GM21529 (cell line): ENCODE results near the gene PLBD2.

Experiments used
- ATAC-seq: cut with Tn5 transposase; IDR thresholded peaks from one replicate; pipeline ENCODE4 v1.9.1; 2021; ENCODE audit not compliant: unreplicated experiment

The PLBD2 gene

DNA sequence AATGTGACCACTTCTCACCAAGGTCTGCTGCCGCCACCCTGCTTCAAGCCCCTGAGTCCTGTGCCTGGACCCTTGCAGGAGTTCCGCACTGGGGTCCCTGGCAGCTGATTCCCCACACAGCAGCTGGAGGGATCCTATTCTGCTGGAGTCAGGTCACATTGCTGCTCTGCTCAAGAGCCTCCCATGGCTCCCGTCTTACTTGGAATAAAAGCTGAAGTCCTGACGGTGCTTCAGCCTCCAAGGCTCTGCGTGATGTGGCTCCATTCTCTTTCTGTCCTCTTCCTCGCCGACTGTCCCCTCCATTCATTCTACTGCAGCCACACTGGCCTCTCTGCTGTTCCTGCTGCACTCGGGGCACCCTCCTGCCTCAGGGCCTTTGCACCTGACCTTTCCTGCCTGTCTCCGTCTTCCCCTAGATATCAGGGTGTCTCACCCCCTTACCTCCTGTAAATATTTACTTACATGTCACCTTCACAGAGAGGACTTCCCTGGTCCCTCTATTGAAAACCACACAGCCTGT, 56.2 kb downstream of the PLBD2 start:
- no peak for ATAC-seq

DNA sequence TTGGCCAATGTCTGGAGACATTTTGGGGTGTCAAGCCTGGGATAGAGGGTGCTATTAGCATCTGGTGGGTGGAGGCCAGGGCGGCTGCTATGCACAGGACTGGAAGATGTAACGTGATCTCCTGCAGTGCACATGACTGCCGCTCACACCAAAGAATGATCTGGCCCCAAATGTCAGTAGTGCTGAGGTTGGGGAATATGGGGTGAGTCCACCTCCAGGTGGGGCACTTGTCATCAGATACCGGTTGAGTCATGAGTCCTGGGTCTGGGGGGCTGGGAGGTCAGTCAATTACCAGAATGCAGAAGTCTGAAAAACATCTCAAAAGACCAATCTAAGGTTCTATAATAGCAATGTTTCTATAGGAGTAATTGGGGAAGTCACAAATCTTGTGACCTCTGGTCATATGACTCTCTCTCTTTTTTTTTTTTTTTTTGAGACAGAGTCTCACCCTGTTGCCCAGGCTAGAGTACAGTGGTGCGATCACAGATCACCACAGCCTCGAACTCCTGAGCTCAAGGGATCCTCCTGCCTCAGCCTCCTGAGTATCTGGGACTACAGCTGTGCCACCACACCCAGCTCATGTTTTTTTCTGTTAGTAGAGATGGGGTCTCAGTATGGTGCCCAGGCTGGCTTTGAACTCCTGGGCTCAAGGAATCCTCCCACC, 57.8 kb downstream of the PLBD2 start:
- ATAC-seq = no peak

DNA sequence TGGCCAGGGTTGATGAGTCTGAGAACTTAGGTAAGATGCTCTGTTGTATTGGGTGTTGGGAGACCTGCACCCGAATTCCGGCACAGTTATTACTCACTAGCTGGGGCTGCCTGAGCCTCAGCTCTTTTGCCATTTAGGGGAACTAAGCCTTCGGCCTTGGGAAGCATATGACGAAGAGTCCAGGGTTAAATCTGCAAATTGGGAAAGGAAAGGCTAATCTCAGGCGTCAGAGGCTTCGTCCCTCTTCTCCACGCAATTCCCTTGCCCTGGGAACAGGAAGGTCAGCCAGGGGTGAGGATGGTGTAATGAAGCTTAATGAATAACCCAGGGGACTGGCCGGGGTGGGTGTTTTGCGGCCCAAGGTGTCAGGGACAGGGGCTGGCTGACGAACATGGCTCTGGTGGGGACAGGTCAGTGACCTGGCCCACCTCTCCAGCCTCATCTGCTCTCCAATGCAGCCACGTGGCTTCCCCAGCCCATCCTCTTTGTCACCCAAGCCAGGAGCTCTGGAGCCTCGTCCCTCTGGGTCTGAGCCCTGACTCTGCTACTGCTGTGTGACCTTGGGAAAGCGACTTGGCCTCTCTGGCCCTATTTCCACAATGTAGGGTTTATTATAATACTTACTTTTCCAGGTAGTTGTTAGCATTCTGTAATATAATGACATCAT, 60.0 kb downstream of the PLBD2 start:
- ATAC-seq = no peak

DNA sequence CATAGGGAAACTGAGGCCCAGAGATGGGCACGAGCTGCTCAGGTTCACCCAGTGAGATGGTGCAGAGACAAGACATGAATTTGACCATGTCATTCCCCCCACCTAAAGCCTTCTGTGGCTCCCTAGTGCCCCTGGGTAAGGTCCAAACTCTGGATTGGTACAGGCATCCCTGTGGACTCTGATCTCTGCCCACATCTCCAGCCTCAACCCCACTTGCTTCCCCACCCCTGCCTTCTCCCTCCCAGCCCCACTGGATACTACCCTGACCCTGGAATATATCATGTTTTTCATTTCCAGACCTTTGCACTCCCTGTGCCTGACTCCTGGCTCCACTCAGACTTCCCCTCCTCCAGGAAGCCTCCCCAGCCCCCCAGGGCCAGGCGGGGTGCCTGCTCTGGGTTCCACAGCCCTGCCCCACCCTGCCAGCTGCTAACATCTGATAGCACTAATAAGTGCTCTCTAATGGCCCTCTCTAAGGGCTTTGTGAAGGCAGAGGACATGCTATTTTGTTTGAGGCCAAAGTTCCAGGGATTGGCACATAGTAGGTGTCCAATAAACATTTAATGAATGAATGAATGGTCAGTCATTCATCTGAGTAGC, 62.7 kb downstream of the PLBD2 start:
- ATAC-seq = no peak

DNA sequence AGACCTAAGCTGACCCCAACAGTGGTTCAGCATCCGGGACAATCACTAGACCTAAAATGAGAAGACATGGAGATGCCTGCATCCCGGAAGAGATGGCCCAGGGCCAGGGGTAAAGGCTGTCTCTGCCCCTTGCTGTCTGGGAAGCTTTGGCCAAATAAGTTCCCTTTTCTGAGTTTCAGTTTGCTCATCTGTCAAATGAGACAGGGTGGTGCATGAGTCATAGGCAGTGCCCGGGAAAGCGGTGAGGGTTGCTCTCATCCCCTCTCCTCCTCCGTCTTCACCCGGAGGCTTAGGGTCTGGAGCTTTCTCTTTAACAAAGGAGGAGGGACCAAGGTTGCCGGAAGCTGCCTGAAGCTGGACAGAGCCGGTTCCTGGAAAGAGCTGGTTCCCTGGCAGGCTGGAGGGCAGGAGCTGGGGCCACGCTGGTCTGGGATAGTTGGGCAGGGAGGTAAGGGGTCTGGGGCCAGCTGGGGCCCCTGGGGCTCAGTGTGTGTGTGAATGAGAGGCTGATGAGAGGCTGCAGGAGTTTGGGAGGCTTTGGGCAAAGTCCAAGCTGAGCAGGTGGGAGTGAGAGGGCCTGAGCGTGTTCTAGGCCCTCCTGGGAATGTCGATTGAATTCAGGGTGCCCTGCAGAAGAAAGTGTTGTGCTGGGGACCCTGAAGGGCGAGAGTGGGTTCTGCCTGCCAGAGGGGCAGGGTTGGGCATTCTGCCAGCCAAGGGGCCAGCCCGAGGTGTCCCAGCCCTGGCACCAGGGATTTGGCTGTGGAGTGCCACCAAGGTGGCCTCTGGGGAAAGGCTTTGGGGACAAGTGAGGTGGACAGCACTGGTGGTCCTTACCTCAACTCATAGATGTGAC, 63.9 kb downstream of the PLBD2 start, which contains the start of gene SDSL:
SDSL (plus strand) TSS at position 351 of the 856 bp plus-strand sequence. CDS start 5,603 bp downstream, outside the sequence.
- ATAC-seq = peak; percentile 91

DNA sequence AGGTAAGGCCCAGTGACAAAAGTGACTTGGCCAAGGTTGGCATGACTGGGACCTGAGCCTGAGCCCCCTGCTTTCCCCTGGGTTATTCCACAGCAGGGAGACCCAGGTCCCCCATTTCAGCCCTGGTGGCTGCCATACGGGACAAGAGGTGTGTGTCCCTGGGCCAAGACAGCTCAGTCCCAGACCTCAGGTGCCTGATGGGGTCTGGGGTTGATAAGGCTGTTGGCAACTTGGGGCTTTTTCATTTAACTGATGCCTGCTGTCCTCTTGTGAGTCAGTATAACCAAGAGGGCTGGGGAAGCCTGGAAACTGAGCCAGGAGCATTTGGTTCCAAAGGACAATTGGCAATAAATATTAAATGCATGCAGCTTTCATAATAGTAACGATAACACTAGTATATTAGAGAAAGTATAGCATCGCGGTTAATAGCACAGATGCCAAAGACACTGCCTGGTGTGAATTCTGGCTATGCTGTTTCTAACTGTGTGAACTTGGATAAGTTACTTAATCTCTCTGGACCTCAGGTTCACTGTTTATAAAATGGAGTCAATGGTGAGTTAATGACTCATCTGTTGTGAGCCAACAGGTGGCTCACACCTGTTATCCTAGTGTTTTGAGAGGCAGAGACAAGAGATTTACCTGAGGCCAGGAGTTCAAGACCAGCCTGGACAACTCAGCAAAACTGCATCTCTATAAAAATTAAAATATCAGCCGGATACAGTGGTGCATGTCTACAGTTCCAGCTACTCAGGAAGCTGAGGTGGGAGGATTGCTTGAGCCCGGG, 64.7 kb downstream of the PLBD2 start:
- ATAC-seq = no peak

DNA sequence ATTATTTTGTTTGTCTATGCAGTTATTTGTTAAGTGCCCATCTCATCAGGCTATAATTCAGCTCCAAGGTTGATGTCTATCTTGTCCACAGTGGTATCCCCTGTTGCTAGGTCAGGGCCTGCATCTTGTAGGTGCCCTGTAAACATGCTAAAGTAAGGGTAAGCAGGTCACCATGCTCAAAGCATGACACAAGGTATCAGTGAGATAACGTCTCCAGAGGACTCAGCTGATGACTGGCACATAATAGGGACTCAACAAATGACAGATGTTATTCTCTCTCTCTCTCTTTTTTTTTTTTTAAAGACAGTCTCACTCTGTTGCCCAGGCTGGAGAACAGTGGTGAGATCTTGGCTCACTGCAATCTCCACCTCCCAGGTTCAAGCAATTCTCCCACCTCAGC, 66.1 kb downstream of the PLBD2 start:
- ATAC-seq = no peak

DNA sequence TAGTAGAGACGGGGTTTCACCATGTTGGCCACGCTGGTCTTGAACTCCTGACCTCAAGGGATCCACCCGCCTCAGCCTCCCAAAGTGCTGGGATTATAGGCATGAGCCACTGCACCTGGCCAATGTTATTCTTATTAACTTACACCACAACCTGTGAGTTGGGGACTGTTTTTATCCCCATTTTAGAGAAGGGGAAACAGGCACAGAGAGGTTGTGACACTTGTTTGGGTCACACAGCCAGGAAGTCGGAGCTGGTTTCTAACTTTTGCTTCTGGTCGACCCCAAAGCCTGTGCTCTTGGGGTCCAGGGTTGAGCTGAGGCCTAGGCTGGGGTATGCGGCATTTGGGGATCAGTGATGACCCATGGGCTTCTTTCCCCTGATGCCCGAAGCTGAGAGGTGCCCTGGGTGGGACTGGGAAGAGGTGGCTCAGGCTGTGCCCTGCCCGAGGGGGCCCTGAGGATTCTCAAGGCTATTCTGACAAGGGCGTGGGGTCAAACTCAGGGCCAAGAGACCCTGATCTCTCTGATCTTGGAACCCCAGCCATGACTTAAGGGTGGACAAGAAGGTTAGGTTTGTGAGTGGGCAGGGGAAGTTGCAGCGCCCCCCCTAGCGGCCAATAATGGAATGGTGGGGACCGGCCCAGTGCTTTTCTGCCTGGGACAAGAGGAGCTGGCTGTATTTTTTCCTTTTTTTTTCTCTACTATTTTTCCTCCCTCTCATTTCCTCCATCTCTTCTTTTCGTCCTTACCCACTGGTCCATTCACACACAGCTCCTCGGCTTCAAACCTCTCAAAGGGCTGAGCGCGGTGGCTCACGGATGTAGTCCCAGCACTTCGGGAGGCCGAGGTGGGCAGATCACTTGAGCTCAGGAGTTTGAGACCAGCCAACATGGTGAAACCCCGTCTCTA, 66.8 kb downstream of the PLBD2 start:
- ATAC-seq = no peak

DNA sequence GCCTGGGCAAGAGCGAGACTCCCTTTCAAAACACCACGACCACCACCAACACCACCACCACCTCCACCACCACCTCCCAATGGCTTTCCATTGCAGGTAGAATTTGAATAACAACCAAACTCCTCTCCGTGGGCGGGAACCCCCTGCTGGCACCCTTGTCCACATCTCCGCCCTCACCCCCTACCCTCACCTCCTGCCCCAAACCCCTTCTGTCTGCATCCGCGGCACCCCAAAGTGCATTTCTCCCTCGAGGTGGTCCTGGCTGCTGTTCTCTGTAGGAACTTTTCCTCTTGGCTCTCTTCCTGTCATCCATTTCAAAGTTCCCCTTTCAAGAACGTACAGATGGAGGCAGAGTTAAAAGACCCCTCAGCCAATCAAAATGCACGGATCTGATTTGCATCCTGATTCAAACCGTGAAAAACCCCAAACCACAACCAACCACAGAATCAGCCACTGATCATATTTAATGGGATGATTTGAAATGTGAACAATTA, 67.6 kb downstream of the PLBD2 start:
- no peak for ATAC-seq

DNA sequence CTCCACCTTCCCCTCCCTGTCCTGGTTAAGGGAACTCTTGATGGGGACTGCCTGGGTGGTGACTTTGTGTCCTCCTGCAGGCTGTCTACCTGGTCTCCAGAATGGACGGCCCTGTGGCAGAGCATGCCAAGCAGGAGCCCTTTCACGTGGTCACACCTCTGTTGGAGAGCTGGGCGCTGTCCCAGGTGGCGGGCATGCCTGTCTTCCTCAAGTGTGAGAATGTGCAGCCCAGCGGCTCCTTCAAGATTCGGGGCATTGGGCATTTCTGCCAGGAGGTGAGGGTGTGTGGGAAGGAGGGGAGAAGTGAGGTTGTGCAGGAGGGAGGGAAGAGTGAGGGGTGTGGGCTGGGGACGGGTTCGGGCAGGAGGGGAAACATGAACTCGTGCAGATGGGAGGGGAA, 69.5 kb downstream of the PLBD2 start:
- ATAC-seq = no peak

DNA sequence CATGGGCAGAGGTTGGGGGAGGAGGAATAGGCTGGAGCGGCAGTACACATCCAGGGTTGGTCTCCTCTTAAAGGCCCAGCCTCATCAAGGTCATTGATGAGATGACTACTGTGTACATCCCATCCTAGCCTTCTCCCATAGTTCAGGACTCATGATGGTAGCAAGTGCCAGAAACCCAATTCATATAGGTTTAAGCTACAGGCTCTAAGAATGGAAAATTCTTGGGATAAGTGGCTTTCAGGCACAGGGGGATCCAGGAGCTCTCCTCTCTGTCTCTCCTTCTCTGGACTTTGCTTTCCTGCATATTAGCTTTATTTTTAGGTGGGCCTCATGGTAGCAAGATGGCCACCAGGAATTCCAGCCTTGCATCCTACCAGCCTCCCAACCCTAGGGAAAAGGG, 70.1 kb downstream of the PLBD2 start:
- ATAC-seq = no peak

DNA sequence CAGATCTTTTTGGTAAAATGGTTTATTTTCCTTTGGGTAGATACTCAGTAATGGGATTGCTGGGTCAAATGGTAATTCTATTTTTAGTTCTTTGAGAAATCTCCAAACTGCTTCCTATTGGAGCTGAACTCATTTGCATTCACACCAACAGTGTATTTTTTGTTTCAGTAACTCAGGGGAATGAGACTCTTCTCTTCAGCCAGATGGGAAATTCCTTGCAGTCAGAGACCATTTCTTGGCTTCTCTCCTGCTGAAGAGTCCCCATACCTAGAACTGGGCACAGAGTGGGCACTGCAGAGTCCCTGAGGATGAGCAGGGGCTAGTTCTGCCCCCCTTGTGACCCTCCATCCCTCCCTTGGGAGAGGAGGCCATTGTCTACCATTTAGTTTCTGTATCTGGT, 74.6 kb downstream of the PLBD2 start:
- no peak for ATAC-seq

DNA sequence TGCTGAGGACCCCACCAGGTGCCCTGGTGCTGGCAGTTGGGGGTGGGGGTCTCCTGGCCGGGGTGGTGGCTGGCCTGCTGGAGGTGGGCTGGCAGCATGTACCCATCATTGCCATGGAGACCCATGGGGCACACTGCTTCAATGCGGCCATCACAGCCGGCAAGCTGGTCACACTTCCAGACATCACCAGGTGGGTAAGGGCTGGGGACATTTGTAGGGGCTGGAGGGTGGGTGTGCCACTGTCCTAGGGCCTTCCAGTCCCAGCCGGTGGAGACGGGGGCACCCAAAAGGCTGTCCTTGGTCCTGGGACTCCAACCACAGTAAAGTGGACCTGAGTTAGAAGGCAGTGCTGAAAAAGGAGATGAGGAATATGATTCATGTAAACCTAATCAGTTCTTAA, 77.0 kb downstream of the PLBD2 start:
- ATAC-seq = no peak

DNA sequence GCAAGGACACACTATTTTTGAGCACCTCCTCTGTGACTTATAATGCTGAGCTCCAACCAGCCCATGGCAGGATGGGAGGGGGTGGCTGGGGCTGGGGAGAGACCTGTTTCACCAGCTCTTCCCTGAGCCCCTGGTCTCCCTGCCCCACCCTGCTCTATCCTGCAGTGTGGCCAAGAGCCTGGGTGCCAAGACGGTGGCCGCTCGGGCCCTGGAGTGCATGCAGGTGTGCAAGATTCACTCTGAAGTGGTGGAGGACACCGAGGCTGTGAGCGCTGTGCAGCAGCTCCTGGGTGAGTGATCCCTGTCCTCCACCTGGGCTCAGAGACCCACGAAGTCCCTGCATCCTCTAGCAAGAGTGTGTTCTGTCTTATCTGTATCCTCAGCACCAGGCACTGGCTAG, 78.2 kb downstream of the PLBD2 start:
- ATAC-seq = no peak

DNA sequence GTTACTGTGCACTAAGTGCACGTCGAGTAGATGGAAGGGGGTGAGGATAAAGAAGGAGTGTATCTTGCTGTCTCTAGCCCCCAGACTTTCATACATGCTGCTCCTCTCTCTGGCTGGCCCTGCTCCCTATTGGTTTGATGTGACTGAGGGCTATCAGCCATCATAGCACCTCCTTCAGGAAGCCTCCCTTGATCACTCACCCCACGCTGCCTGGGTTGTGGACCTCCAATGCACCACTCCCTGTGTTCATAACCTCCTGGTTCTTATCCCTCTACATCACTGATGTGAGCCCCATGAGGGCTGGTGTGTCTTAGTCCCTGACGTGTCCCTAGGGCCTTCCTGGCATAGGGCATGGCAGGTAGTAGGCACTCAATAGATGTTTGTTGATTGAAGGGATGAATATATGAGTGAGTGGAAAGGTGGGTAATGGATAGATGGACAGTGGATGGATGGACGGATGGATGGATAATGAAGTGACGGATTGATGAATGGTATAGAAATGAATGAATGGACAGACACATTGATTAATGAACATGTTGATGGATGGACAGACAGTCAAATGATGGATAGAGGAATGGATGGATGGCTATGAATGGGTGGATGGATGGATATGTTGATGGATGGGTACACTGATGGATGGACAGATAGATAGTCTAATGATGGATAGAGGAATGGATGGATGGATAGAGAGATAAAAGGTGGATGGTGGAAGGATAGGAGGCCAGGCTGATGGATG, 78.8 kb downstream of the PLBD2 start:
- no peak for ATAC-seq

DNA sequence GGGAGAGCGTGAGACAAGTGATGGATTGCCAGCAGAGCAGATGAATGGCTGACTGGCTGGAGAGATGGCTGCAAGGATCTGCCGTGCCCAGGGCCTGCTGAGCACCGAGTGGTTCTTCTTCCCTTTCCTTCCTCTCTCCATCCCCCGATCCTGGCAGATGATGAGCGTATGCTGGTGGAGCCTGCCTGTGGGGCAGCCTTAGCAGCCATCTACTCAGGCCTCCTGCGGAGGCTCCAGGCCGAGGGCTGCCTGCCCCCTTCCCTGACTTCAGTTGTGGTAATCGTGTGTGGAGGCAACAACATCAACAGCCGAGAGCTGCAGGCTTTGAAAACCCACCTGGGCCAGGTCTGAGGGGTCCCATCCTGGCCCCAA, 79.3 kb downstream of the PLBD2 start:
- no peak for ATAC-seq

DNA sequence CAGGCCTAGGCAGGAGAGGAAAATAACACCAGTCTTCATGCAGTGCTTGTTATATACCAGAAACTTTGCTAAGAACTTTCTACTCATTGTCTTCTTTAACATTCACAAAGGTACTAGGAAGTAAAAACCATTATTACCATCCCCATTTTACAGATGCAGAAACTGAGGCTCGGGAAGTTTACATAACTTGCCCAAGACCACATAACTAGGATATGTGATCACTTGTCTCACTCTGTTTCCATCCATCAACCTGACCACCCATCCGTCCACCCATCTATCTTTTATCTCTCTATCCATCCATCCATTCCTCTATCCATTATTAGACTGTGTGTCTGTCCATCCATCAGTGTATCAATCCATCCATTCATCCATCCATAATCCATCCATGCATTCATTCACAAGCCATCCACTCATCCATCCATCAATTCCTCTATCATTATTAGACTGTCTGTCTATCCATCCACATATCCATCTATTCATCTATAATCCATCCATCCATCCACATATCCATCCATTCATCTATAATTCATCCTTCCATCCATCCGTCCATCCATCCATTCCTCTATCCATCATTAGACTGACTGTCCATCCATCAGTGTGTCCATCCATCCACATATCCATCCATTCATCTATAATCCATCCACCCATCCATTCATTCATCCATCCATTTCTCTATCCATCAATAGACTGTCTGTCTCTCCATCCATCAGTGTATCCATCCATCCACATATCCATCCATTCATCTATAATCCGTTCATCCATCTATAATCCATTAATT, 80.3 kb downstream of the PLBD2 start:
- ATAC-seq = no peak

DNA sequence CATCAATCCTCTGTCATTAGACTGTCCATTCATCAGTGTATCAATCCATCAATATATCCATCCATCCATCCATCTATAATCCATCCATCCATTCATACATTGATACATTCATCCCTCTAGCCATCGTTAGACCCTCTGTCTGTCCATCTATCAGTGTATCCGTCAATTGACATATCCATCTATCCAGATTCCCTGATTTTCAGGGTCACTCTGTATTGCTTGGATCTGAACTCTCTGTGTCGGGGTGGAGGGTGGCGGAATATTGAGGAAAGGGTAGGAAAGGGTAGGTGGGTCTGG, 80.9 kb downstream of the PLBD2 start:
- no peak for ATAC-seq
